Right lobe of liver (tissue), 6 donors: ENCODE measurements around the gene MAGEB2. TPM values are rescaled to one million over a fixed set of nuclear protein-coding genes. Genes with fewer than 3 reads are reported as not detected.
A peak's percentile ranks its signal among the peaks of the same experiment; 100 is the strongest.
"Not testable (repeated sequence)": the region's sequence is repeated elsewhere in the genome, so short reads cannot be mapped to it uniquely, and the experiment has no call there.

Experiments used
- ATAC-seq, 4 donors: fragments of 200-7000 bp; cut with Tn5 transposase; one replicate each; pipeline ENCODE4 v1.9.1; 2020; ENCODE audit warnings: mild to moderate bottlenecking in 4 of 4, moderate library complexity in 4 of 4
- DNase-seq, 3 donors: peaks; one replicate each; pipeline ENCODE4 v3.0.0-alpha.2; 2020
- H3K27ac ChIP-seq, 3 donors: fragments of 200-600 bp; one replicate each; pipeline ENCODE4 v1.8.0; 2022
- H3K27me3 ChIP-seq, 2 donors: fragments of 200-600 bp; one replicate each; pipeline ENCODE4 v1.8.0; 2022
- H3K36me3 ChIP-seq, 4 donors: fragments of 200-600 bp; sonication (generic) in 1 of 4; one replicate each; pipeline versions ENCODE4 v1.5.1 to v1.8.0; 2017 to 2022; ENCODE audit warnings: control low read depth in 1 of 4
- H3K4me1 ChIP-seq, 4 donors: fragments of 200-600 bp; sonication (generic) in 1 of 4; one replicate each; pipeline versions ENCODE4 v1.5.1 to v1.8.0; 2017 to 2022; ENCODE audit warnings: control low read depth in 1 of 4
- H3K4me3 ChIP-seq, 3 donors: fragments of 200-600 bp; one replicate each; pipeline ENCODE4 v1.8.0; 2022
- H3K9me3 ChIP-seq, 4 donors: fragments of 200-600 bp; sonication (generic) in 1 of 4; one replicate each; pipeline versions ENCODE4 v1.5.1 to v1.8.0; 2017 to 2022; ENCODE audit warnings: control low read depth in 1 of 4
- CTCF ChIP-seq, 4 donors: fragments of 200-600 bp in 3 of 4; fragments of 450-650 bp in 1 of 4; IDR thresholded peaks; one replicate each; pipeline versions ENCODE4 v1.5.1 to v1.8.0; 2016 to 2022; ENCODE audit warnings: antibody characterized with exemption in 4 of 4, mild to moderate bottlenecking in 2 of 4
- POLR2A ChIP-seq: fragments of 450-650 bp; IDR thresholded peaks from one replicate; pipeline ENCODE4 v1.6.1; 2017; ENCODE audit warnings: antibody characterized with exemption, mild to moderate bottlenecking
- WGBS: methylation state at CpG from one replicate; pipeline ENCODE4 v1.1.6; 2018; ENCODE audit warnings: low coverage, low lambda C conversion rate; ENCODE audit not compliant: insufficient coverage; ENCODE audit errors: missing lambda C conversion rate; 5-methylcytosine and 5-hydroxymethylcytosine counted together
- intact Hi-C, 2 donors: fragments of 100-400 bp; cut with DNase I; formaldehyde crosslinking; loops; one replicate each; pipeline versions ENCODE4 v1.11.2 to v1.14.1; 2022
- total RNA-seq, 6 experiments: library from RNA; depleted of rRNA in 2 of 6; stranded (reverse); fragments of >200 nt in 2 of 6; fragmentation: NEBNext Ultra II Directional in 3 of 6; extraction: Animal tissue kit (Norgen Biotek cat#: 25700) in 3 of 6; gene quantifications; one replicate each; pipeline versions ENCODE4 v1.1.0 to v1.2.4, GENCODE V29; 2016 to 2023
- donor health status: DM: no; HTN: yes; CAD: no.
- donor health status: DM: no; HTN: no; CAD: no.
- donor health status: DM: no; HTN: no; CAD: no.
- donor health status: DM: no; HTN: yes; CAD: no.
- donor health status: DM: no; HTN: yes; CAD: no.

Gene MAGEB2
- total RNA-seq, 6 experiments from 2014 or later, result not detected

DNA sequence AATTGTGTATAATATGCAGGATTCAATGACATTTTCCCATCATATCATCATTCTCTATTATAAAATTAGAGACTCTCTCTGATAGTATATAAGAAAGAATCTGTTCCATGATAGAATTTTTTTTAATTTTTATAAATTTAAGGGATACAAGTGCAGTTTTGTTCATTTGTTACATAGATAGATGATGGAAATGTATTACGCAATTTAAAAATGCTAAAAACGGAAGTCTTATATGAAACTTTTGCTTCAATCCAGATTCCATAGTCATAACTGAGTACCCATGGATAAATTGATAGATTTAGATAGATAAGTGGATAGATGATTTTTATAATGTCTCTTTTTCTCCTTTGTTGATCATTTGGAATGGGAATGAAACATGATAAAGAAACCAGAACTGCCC is 24.9 kb upstream of the MAGEB2 start:
- no peak overlapping the region for H3K4me3 ChIP-seq
- no peaks in the 10 kb centered on the region for H3K4me1 ChIP-seq
- peaks cover 0 to 7% of the 10 kb centered on the region in 2 donors for H3K27me3 ChIP-seq
- DNase-seq (no peak), ATAC-seq (no peak)
- intact Hi-C loops, result no loop called here
- no peaks in the 10 kb centered on the region for H3K9me3 ChIP-seq
- no peaks in the 10 kb centered on the region for H3K36me3 ChIP-seq
- 60% methylated on average over 2 of the region's 2 CpGs for WGBS
- H3K27ac ChIP-seq, result no peak overlapping the region
- TF ChIP-seq POLR2A (no peak), CTCF (IDR thresholded peaks at IDR 0.05) (no peak)

DNA sequence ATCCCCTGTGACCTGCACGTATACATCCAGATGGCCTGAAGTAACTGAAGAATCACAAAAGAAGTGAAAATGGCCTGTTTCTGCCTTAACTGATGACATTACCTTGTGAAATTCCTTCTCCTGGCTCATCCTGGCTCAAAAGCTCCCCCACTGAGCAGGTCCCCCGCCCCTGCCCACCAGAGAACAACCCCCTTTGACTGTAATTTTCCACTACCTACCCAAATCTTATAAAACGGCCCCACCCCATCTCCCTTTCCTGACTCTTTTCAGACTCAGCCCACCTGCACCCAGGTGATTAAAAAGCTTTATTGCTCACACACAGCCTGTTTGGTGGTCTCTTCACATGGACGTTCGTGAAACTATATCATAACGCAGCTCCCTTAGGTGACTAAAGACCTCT is 21.5 kb upstream of the MAGEB2 start:
- DNase-seq, H3K4me1 ChIP-seq, H3K4me3 ChIP-seq, intact Hi-C loops, ATAC-seq, H3K27me3 ChIP-seq, H3K27ac ChIP-seq, H3K9me3 ChIP-seq, H3K36me3 ChIP-seq: not testable (repeated sequence)
- 44% methylated on average over 6 of the region's 6 CpGs for WGBS

DNA sequence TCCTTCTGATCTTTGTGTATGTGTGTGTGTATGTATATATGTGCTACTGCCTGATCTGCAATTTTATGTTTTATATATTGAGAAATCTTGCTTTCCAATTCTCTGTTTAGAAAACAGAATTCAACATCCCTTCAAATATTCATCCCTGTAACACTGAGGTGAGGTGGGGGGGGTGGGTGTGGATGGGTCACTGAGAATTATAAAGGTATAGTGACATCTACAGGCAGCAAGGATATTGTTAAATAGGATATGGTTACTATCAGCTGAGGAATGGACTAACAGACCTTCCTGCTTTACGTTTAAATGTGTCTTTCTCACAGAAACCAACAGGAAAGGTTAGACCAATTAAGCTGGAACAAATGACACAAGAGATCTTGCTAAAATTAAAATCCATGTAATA is 19.0 kb upstream of the MAGEB2 start:
- Histone ChIP-seq H3K27ac (no peak overlapping the region), H3K27me3 (peaks cover 0 to 7% of the 10 kb centered on the region in 2 donors), H3K9me3 (no peaks in the 10 kb centered on the region), H3K4me1 (no peaks in the 10 kb centered on the region), H3K4me3 (no peak overlapping the region), H3K36me3 (no peaks in the 10 kb centered on the region)
- TF ChIP-seq POLR2A (no peak), CTCF (IDR thresholded peaks at IDR 0.05) (peak in 1 of 4 donors; percentile 16)
- WGBS, result 5% methylated on average over 1 of the region's 1 CpG
- ATAC-seq (peak in 1 of 4 donors; percentile 24), DNase-seq (no peak)
- intact Hi-C loops, result no loop called here

GRCh38 chrX:30212172-30212571 is 3.2 kb upstream of the MAGEB2 start:
- H3K27me3 ChIP-seq, result no peaks in the 10 kb centered on the region
- 47% methylated on average over 2 of the region's 2 CpGs for WGBS
- H3K4me3 ChIP-seq, result no peak overlapping the region
- ATAC-seq, result no peak
- intact Hi-C loops, result no loop called here
- no peaks in the 10 kb centered on the region for H3K9me3 ChIP-seq
- no peak overlapping the region for H3K27ac ChIP-seq
- H3K4me1 ChIP-seq, result no peaks in the 10 kb centered on the region
- no peaks in the 10 kb centered on the region for H3K36me3 ChIP-seq
- no peak for DNase-seq
- TF ChIP-seq CTCF (IDR thresholded peaks at IDR 0.05) (no peak), POLR2A (no peak)

GRCh38 chrX:30217465-30217864 is 2.1 kb downstream of the MAGEB2 start:
- DNase-seq, result no peak
- no peak for ATAC-seq
- WGBS, result no CpG with 5 or more reads among the region's 1 CpG
- Histone ChIP-seq H3K27ac (no peak overlapping the region), H3K9me3 (no peaks in the 10 kb centered on the region), H3K4me1 (no peaks in the 10 kb centered on the region), H3K4me3 (no peak overlapping the region), H3K36me3 (no peaks in the 10 kb centered on the region), H3K27me3 (no peaks in the 10 kb centered on the region)
- TF ChIP-seq CTCF (IDR thresholded peaks at IDR 0.05) (no peak), POLR2A (no peak)
- intact Hi-C loops, result no loop called here
